NB4 (cell line): ENCODE measurements around the gene TTC39B.

Source experiments
- DNase-seq: peaks from one replicate; pipeline ENCODE4 v3.0.0; 2010; ENCODE audit warnings: low read depth
- H3K4me3 ChIP-seq: one replicate; pipeline ENCODE4 v1.5.1; 2011; ENCODE audit warnings: mild to moderate bottlenecking, low read depth, low read length, moderate library complexity
- CTCF ChIP-seq: IDR thresholded peaks from one replicate; pipeline ENCODE4 v1.5.1; 2012; ENCODE audit warnings: low read depth, low read length
- MAX ChIP-seq: IDR thresholded peaks from 2 replicates; pipeline ENCODE4 v1.6.1; 2011; ENCODE audit warnings: low read depth, low read length
- MYC ChIP-seq: IDR thresholded peaks from 2 replicates; pipeline ENCODE4 v1.6.1; 2011; ENCODE audit warnings: low read depth, low read length
- POLR2A ChIP-seq: IDR thresholded peaks from 2 replicates; pipeline ENCODE4 v1.6.1; 2011; ENCODE audit warnings: mild to moderate bottlenecking; ENCODE audit not compliant: insufficient read length; ENCODE audit errors: extremely low read depth

Gene TTC39B

GRCh38 chr9:15127831-15128230, 179.2 kb downstream of the TTC39B start:
- no peak for DNase-seq
- TF ChIP-seq MYC (no peak), CTCF (no peak), MAX (no peak), POLR2A (no peak)
- no peak overlapping the region for H3K4me3 ChIP-seq

- DNase-seq = no peak
- no peak overlapping the region for H3K4me3 ChIP-seq
- TF ChIP-seq POLR2A (no peak), MYC (no peak), CTCF (no peak), MAX (no peak)
These were observed 185.4 kb downstream of the TTC39B start for GRCh38 chr9:15121630-15122029.

GRCh38 chr9:15116130-15116580, 190.9 kb downstream of the TTC39B start:
- DNase-seq = no peak
- no peak for TF ChIP-seq POLR2A
- no peak for TF ChIP-seq MYC
- no peak for TF ChIP-seq MAX
- no peak for TF ChIP-seq CTCF
- H3K4me3 ChIP-seq = no peak overlapping the region

GRCh38 chr9:15115702-15116101, 191.3 kb downstream of the TTC39B start:
- H3K4me3 ChIP-seq = no peak overlapping the region
- TF ChIP-seq POLR2A = no peak
- TF ChIP-seq CTCF = no peak
- TF ChIP-seq MAX = no peak
- no peak for TF ChIP-seq MYC

GRCh38 chr9:15115041-15115440, 192.0 kb downstream of the TTC39B start:
- TF ChIP-seq MYC (no peak), MAX (no peak), CTCF (no peak), POLR2A (no peak)
- DNase-seq = no peak
- H3K4me3 ChIP-seq = no peak overlapping the region

More at GRCh38 chr9:15115702-15116101, 191.3 kb downstream of the TTC39B start:
- no peak for DNase-seq
